ENCODE data around the gene NKIRAS1.
"Not testable (repeated sequence)": the region's sequence is repeated elsewhere in the genome, so short reads cannot be mapped to it uniquely, and the experiment has no call there.

NKIRAS1 gene

GRCh38 chr3:23869977-23870662 is 46.7 kb downstream of the NKIRAS1 start:
- DNase-seq (ENCODE audit: low read depth), result no peak

- no peak for DNase-seq (ENCODE audit: low read depth)
These were observed 49.0 kb downstream of the NKIRAS1 start for GRCh38 chr3:23867838-23868237.

GRCh38 chr3:23867400-23867799 is 49.4 kb downstream of the NKIRAS1 start:
- DNase-seq (ENCODE audit: low read depth), result no peak

- DNase-seq (ENCODE audit: low read depth), result no peak
These were observed 51.0 kb downstream of the NKIRAS1 start for GRCh38 chr3:23865595-23866396.

- no peak for DNase-seq (ENCODE audit: low read depth)
These were observed 51.9 kb downstream of the NKIRAS1 start for GRCh38 chr3:23864931-23865330.

GRCh38 chr3:23863060-23863459 is 53.7 kb downstream of the NKIRAS1 start:
- DNase-seq (ENCODE audit: low read depth), result no peak

GRCh38 chr3:23861689-23862088 is 55.1 kb downstream of the NKIRAS1 start:
- DNase-seq (ENCODE audit: low read depth), result no peak

- DNase-seq (ENCODE audit: low read depth), result no peak
These were observed 56.9 kb downstream of the NKIRAS1 start for GRCh38 chr3:23859839-23860382.

GRCh38 chr3:23859012-23859743 is 57.6 kb downstream of the NKIRAS1 start:
- no peak for DNase-seq (ENCODE audit: low read depth)

- no peak for DNase-seq (ENCODE audit: low read depth)
These were observed 60.5 kb downstream of the NKIRAS1 start for GRCh38 chr3:23856286-23856685.

GRCh38 chr3:23849462-23849861 is 67.3 kb downstream of the NKIRAS1 start:
- DNase-seq (ENCODE audit: low read depth), result not testable (repeated sequence)

GRCh38 chr3:23845326-23846216 is 71.2 kb downstream of the NKIRAS1 start:
- DNase-seq (ENCODE audit: low read depth), result no peak

- no peak for DNase-seq (ENCODE audit: low read depth)
These were observed 72.9 kb downstream of the NKIRAS1 start for GRCh38 chr3:23843869-23844268.

Measured in activated T-cell treated with anti-CD3 and anti-CD28 coated beads for 24 hours (primary cell).